Activated naive CD4-positive, alpha-beta T cell treated with anti-CD3 and anti-CD28 coated beads for 36 hours (primary cell): ENCODE results near the gene RRP36. TPM values are rescaled to one million over a fixed set of nuclear protein-coding genes. Genes with fewer than 3 reads are reported as not detected.

Experiments
- CTCF ChIA-PET: fragments of 350-600 bp; sonication (Branson Sonifier 250); formaldehyde crosslinking; loops from one replicate; lab custom pipeline; 2021; ENCODE audit warnings: antibody characterized with exemption; lab: Charles Lee
- DNase-seq: peaks from one replicate; pipeline ENCODE4 v3.0.0-alpha.2; 2020
- H3K27ac Mint-ChIP-seq: one replicate; pipeline ENCODE4 v1.8.0; 2021; ENCODE audit warnings: mild to moderate bottlenecking, mixed read lengths
- H3K27me3 Mint-ChIP-seq: one replicate; pipeline ENCODE4 v1.8.0; 2021; ENCODE audit warnings: low read depth, mixed read lengths
- H3K36me3 Mint-ChIP-seq: one replicate; pipeline ENCODE4 v1.8.0; 2021; ENCODE audit warnings: low read depth, mixed read lengths
- H3K4me1 Mint-ChIP-seq: one replicate; pipeline ENCODE4 v1.8.0; 2021; ENCODE audit warnings: low read depth, mixed read lengths
- H3K4me3 Mint-ChIP-seq: one replicate; pipeline ENCODE4 v1.8.0; 2021; ENCODE audit warnings: mild to moderate bottlenecking, moderate library complexity, mixed read lengths
- H3K9me3 Mint-ChIP-seq: one replicate; pipeline ENCODE4 v1.8.0; 2021; ENCODE audit warnings: mixed read lengths
- intact Hi-C: fragments of 100-400 bp; cut with micrococcal nuclease; formaldehyde crosslinking; loops from one replicate; pipeline ENCODE4 v1.15.1; 2023
- total RNA-seq, 2 experiments: library from RNA; stranded (reverse); gene quantifications; one replicate each; pipeline ENCODE4 v1.2.3, GENCODE V29; 2021

Gene RRP36
- total RNA-seq, 2 experiments from 2014 or later: 31.0 to 32.7 TPM

GRCh38 chr6:43059168-43060033, 38.0 kb downstream of the RRP36 start, which contains the start of the genes KLC4 and MRPL2:
TSS of gene KLC4 (plus strand) at chr6:43059631. CDS start at chr6:43061336, 1,705 bp downstream.
TSS of gene MRPL2 (minus strand) at chr6:43059434. CDS start at chr6:43059381, 53 bp downstream.
- peak; percentile 99 for DNase-seq
- Mint-ChIP-seq H3K4me3 (peak within 1 kb of the TSS; percentile 86), H3K9me3 (no peaks in the 10 kb centered on the region), H3K27ac (peak within 1 kb of the TSS; percentile 93), H3K36me3 (peaks cover 18% of the 10 kb centered on the region), H3K4me1 (peaks cover 29% of the 10 kb centered on the region), H3K27me3 (no peaks in the 10 kb centered on the region)
- CTCF ChIA-PET: interaction anchor here (0.6 to 2.3 kb wide), 2 partner anchors 84 to 597 kb away, joined by 4 to 8 read pairs; no protein-coding TSS in a partner anchor
- intact Hi-C loops: loop anchor here (1.0 to 5.0 kb wide), 11 partner anchors 45 to 568 kb away; partner anchors contain the start of genes BICRAL, CNPY3, GTPBP2 and KLHDC3

GRCh38 chr6:43060034-43060754, 38.8 kb downstream of the RRP36 start:
- DNase-seq: no peak
- peak overlapping the region; percentile 86 for H3K4me3 Mint-ChIP-seq
- no peaks in the 10 kb centered on the region for H3K27me3 Mint-ChIP-seq
- H3K27ac Mint-ChIP-seq: peak overlapping the region; percentile 93
- H3K9me3 Mint-ChIP-seq: no peaks in the 10 kb centered on the region
- intact Hi-C loops: no loop called here
- H3K36me3 Mint-ChIP-seq: peaks cover 18% of the 10 kb centered on the region
- CTCF ChIA-PET: interaction anchor here (2.3 kb wide), 1 partner anchor 83 kb away, joined by 8 read pairs; no protein-coding TSS in a partner anchor
- H3K4me1 Mint-ChIP-seq: peaks cover 29% of the 10 kb centered on the region

GRCh38 chr6:43060755-43061633, 39.6 kb downstream of the RRP36 start:
- CTCF ChIA-PET: interaction anchor here (1.0 kb wide), 1 partner anchor 9 kb away, joined by 6 read pairs; no protein-coding TSS in a partner anchor
- no peaks in the 10 kb centered on the region for H3K9me3 Mint-ChIP-seq

GRCh38 chr6:43061861-43062260, 40.4 kb downstream of the RRP36 start:
- Mint-ChIP-seq H3K27ac (no peak overlapping the region), H3K4me3 (no peak overlapping the region), H3K36me3 (peaks cover 11% of the 10 kb centered on the region), H3K4me1 (peaks cover 29% of the 10 kb centered on the region), H3K27me3 (no peaks in the 10 kb centered on the region), H3K9me3 (no peaks in the 10 kb centered on the region)
- intact Hi-C loops: no loop called here
- DNase-seq: no peak
- CTCF ChIA-PET: no interaction called here

More at GRCh38 chr6:43060755-43061633, 39.6 kb downstream of the RRP36 start:
- intact Hi-C loops: no loop called here
- Mint-ChIP-seq H3K36me3 (peaks cover 14% of the 10 kb centered on the region), H3K4me3 (peak overlapping the region; percentile 86), H3K27me3 (no peaks in the 10 kb centered on the region), H3K4me1 (peaks cover 29% of the 10 kb centered on the region), H3K27ac (no peak overlapping the region)
- DNase-seq: no peak

GRCh38 chr6:43062818-43063217, 41.4 kb downstream of the RRP36 start:
- Mint-ChIP-seq H3K36me3 (peaks cover 4% of the 10 kb centered on the region), H3K9me3 (no peaks in the 10 kb centered on the region), H3K4me3 (no peak overlapping the region), H3K4me1 (peaks cover 25% of the 10 kb centered on the region), H3K27me3 (no peaks in the 10 kb centered on the region), H3K27ac (no peak overlapping the region)
- CTCF ChIA-PET: interaction anchor here (0.6 to 2.2 kb wide), 3 partner anchors 8 to 191 kb away, joined by 3 to 7 read pairs (median 3); no protein-coding TSS in a partner anchor
- DNase-seq: no peak
- intact Hi-C loops: no loop called here

GRCh38 chr6:43070028-43070632, 48.7 kb downstream of the RRP36 start:
- no peaks in the 10 kb centered on the region for H3K27me3 Mint-ChIP-seq
- no peaks in the 10 kb centered on the region for H3K9me3 Mint-ChIP-seq
- peak; percentile 37 for DNase-seq
- H3K27ac Mint-ChIP-seq: no peak overlapping the region
- no peak overlapping the region for H3K4me3 Mint-ChIP-seq
- no peaks in the 10 kb centered on the region for H3K36me3 Mint-ChIP-seq
- intact Hi-C loops: loop anchor here (1.0 to 10.0 kb wide), 3 partner anchors 73 to 435 kb away; no protein-coding TSS in a partner anchor
- CTCF ChIA-PET: interaction anchor here (1.1 to 1.6 kb wide), 5 partner anchors 9 to 74 kb away, joined by 3 to 9 read pairs (median 6); no protein-coding TSS in a partner anchor
- no peaks in the 10 kb centered on the region for H3K4me1 Mint-ChIP-seq

GRCh38 chr6:43074847-43075669, 53.6 kb downstream of the RRP36 start:
- H3K4me3 Mint-ChIP-seq: peak overlapping the region; percentile 22
- H3K27ac Mint-ChIP-seq: no peak overlapping the region
- H3K27me3 Mint-ChIP-seq: peaks cover 14% of the 10 kb centered on the region
- intact Hi-C loops: loop anchor here (5.0 to 10.0 kb wide), 2 partner anchors 173 to 430 kb away; no protein-coding TSS in a partner anchor
- DNase-seq: no peak
- no peaks in the 10 kb centered on the region for H3K9me3 Mint-ChIP-seq
- H3K36me3 Mint-ChIP-seq: no peaks in the 10 kb centered on the region
- peaks cover 7% of the 10 kb centered on the region for H3K4me1 Mint-ChIP-seq
- CTCF ChIA-PET: interaction anchor here (1.2 to 2.9 kb wide), 2 partner anchors 68 kb away, joined by 6 to 16 read pairs; no protein-coding TSS in a partner anchor

GRCh38 chr6:43075670-43076463, 54.4 kb downstream of the RRP36 start, which contains the start of gene PTK7:
TSS of gene PTK7 (plus strand) at chr6:43076314. CDS start at chr6:43076489, 175 bp downstream.
- Mint-ChIP-seq H3K4me3 (peak within 1 kb of the TSS; percentile 65), H3K4me1 (peaks cover 7% of the 10 kb centered on the region), H3K27me3 (peaks cover 14% of the 10 kb centered on the region), H3K27ac (no peak within 1 kb of the TSS), H3K9me3 (no peaks in the 10 kb centered on the region), H3K36me3 (no peaks in the 10 kb centered on the region)
- CTCF ChIA-PET: interaction anchor here (1.2 to 2.9 kb wide), 2 partner anchors 68 to 174 kb away, joined by 3 to 16 read pairs; no protein-coding TSS in a partner anchor
- intact Hi-C loops: loop anchor here (10.0 kb wide), 1 partner anchor 429 kb away; no protein-coding TSS in a partner anchor
- DNase-seq: peak; percentile 33

- Mint-ChIP-seq H3K4me3 (peak overlapping the region; percentile 65), H3K27ac (no peak overlapping the region), H3K36me3 (no peaks in the 10 kb centered on the region), H3K9me3 (no peaks in the 10 kb centered on the region), H3K4me1 (peaks cover 7% of the 10 kb centered on the region), H3K27me3 (peaks cover 14% of the 10 kb centered on the region)
- CTCF ChIA-PET: interaction anchor here (0.5 to 2.9 kb wide), 3 partner anchors 26 to 175 kb away, joined by 3 to 16 read pairs (median 4); no protein-coding TSS in a partner anchor
- intact Hi-C loops: loop anchor here (10.0 kb wide), 1 partner anchor 428 kb away; no protein-coding TSS in a partner anchor
- no peak for DNase-seq
Measured at GRCh38 chr6:43076464-43077332, 55.3 kb downstream of the RRP36 start.
